GM12874 (cell line): ENCODE results near the gene LYSMD4.

Experiments used
- TF ChIP-seq, protein P1 (sequence below): IDR thresholded peaks from 2 replicates; pipeline ENCODE4 v1.5.1; 2011; ENCODE audit warnings: low read depth, mild to moderate bottlenecking, control low read depth, low read length, moderate library complexity; ENCODE audit not compliant: insufficient read depth

The LYSMD4 gene

DNA sequence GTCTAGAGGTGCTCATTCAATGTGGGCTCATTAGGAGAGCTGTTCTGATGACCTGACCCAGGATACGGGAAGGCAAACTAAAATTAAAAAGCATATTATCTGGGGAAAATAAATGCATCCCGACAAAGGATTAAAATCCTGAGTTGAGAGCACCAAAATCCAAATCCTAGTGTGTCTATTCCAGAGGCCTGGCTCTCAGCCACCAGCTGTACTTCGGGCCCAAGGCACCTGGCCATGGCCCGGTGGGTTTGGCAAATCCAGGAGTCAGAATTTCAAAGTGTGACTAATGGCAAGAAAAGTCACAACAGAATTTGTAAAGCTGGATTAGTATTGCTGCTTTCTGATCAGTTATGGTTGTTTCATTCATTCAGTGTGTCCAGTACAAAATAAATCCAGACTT, 2.6 kb upstream of the LYSMD4 start:
- TF ChIP-seq, protein P1, sequence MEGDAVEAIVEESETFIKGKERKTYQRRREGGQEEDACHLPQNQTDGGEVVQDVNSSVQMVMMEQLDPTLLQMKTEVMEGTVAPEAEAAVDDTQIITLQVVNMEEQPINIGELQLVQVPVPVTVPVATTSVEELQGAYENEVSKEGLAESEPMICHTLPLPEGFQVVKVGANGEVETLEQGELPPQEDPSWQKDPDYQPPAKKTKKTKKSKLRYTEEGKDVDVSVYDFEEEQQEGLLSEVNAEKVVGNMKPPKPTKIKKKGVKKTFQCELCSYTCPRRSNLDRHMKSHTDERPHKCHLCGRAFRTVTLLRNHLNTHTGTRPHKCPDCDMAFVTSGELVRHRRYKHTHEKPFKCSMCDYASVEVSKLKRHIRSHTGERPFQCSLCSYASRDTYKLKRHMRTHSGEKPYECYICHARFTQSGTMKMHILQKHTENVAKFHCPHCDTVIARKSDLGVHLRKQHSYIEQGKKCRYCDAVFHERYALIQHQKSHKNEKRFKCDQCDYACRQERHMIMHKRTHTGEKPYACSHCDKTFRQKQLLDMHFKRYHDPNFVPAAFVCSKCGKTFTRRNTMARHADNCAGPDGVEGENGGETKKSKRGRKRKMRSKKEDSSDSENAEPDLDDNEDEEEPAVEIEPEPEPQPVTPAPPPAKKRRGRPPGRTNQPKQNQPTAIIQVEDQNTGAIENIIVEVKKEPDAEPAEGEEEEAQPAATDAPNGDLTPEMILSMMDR: no peak

DNA sequence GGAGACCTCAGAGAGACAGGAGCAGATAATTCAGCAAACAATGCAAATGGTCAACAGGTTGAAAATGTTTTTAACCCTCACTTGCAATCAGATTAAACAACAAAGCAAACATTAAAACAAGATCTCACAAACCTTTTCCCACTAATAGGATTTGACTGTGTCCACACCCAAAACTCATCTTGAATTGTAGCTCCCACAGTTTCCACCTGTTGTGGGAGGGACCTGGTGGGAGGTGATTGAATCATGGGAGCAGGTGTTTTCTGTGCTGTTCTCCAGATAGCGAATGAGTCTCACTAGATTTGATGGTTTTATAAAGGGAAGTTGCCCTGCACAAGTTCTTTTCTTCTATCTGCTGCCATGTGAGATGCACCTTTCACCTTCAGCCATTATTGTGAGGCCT, 1.3 kb upstream of the LYSMD4 start:
- TF ChIP-seq, protein P1: no peak

- TF ChIP-seq, protein P1: no peak
These were observed 428 bp downstream of the LYSMD4 start for GRCh38 chr15:99732751-99733267.

DNA sequence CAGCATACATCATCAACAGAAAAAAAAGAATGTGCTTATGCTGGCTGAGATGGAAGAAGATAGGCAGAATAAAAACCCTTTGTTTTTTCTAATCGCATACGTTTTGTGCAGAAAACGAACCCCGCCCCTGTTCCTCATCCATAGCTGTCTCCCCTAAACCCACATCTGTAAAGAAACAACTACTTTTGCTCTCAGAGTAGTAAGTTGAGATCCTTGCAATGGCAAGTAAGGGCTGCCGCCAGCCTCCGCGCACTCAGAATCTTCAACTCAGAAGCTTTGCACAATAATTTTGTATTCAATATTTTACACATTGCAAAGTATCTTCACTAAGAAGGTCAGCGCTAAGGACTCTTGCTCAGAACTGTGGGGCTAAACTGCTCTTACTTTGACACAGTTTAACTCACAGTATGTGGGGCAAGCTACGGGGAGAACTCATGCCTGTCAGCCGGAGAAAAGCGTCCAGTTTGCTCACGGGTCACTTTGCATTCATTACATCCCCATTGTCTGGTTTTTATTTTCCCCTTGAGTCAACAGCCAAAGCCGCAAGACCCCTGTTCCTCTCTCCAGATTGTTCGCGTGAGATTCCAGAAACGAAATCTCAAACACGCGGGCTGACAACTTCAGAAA, 1.0 kb downstream of the LYSMD4 start:
- TF ChIP-seq, protein P1: no peak

DNA sequence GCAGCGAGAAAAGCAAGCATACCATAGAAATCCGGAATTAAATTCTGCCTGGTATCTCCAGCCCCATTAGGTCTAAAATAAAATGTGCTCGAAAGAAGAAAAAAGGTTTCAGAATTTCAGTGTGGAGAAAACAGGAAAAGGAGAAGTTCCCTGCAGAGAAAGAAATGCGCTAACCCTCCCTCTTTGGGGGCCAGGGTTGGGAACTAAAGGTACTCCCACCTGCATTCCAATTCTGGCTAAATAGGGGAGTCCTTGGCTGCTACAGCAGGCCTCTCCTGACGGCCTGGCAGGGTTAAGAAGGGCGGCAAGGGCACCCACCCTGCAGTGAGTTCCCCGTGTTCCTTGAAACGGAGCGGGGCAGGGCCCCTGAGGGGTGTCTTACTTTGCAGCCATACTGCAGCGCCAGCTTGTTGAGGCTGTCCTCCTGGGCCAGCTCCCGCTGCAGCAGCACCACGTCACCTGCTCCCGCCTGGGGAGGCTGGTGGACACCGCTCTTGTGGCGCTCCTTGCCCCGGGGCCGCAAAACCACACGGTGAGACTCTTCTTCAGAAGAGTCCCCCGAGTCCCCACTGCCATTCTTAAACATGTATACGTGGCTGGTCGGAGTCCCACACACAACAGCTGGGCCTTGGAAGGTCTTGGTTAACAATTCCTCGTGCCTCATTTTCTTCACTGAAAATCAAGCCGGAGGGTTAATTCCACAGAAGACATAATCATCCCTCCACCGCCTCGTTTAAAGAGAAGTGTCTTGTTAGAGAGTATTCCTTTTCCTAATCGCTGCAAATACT, 1.7 kb downstream of the LYSMD4 start:
- TF ChIP-seq, protein P1: no peak

DNA sequence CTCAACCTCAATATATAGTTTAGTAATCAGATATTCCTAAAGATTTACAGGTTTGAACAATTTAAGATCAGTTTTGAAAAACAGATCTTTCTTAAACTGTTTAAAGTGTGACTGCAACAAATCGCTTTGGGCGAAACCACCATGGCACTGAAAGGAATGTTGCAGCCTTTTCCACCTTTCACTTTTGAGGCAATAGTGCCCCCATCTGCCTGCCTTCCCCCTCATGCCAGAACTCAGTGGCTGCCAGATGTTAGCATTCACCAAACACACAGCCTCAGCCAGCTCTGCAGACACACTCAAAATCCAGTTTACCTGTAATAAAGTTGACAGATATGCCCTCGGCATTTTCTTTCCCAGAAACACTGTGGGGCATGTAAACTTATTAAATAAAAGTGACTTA, 3.3 kb downstream of the LYSMD4 start:
- TF ChIP-seq, protein P1: peak; percentile 52

GRCh38 chr15:99729327-99729726, 3.9 kb downstream of the LYSMD4 start:
- TF ChIP-seq, protein P1: no peak
